Measurements from ENCODE around the gene GAB3.

Gene GAB3

GRCh38 chrX:154762537-154763296 lies 11.8 kb upstream of the GAB3 start, which contains the start of gene DKC1:
DKC1 (plus strand) TSS chrX:154762864; CDS start chrX:154762966, 102 bp downstream.
- peak; percentile 40 for DNase-seq (ENCODE audit: low read depth, low spot score)
- Histone ChIP-seq H3K27ac (peak within 1 kb of the TSS; percentile 75; the same call in 1 of the 2 replicates), H3K9me3 (ENCODE audit: low read depth, low read length) (no peaks in the 10 kb centered on the region), H3K4me3 (peak within 1 kb of the TSS; percentile 91), H3K9ac (ENCODE audit: insufficient read length) (peak within 1 kb of the TSS; percentile 91), H3K36me3 (ENCODE audit: insufficient read depth, low read length) (peaks cover 33% of the 10 kb centered on the region)
- TF ChIP-seq POLR2AphosphoS5 (IDR thresholded peaks at IDR 0.05; ENCODE audit: borderline replicate concordance, low read depth, low read length) (peak; percentile 79), EZH2 (IDR thresholded peaks at IDR 0.05) (no peak), FOXP2 (optimal IDR thresholded peaks at IDR 0.05; ENCODE audit: control extremely low read depth, extremely low read length, insufficient read depth) (no peak)

- Histone ChIP-seq H3K9ac (ENCODE audit: insufficient read length) (peak overlapping the region; percentile 81), H3K4me3 (peak overlapping the region; percentile 91), H3K36me3 (ENCODE audit: insufficient read depth, low read length) (peaks cover 26% of the 10 kb centered on the region), H3K27ac (peak overlapping the region; percentile 75; the same call in 1 of the 2 replicates), H3K9me3 (ENCODE audit: low read depth, low read length) (no peaks in the 10 kb centered on the region)
- TF ChIP-seq POLR2AphosphoS5 (IDR thresholded peaks at IDR 0.05; ENCODE audit: borderline replicate concordance, low read depth, low read length) (no peak), EZH2 (IDR thresholded peaks at IDR 0.05) (no peak)
- no peak for DNase-seq (ENCODE audit: low read depth, low spot score)
These were observed 11.2 kb upstream of the GAB3 start for GRCh38 chrX:154761977-154762536.

DNA sequence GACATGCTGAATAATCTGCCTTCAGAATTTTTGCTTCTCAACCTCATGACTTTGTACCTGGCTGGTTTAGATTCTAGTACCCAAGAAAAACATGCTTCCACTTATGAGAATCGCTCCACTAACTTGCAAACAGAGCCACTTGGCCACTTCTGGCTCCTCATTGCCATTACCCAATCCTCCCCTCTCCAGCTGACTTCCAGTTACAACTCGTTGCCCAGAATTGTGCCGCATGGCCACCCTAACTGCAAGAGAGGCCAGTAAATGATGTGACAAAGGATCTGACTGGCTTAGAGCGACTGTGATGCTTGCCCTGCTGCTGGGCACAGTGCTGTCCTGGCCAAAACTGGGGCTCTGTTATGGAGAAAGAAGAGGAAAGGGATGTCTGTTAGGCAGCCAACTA lies 7.8 kb upstream of the GAB3 start:
- no peak for DNase-seq (ENCODE audit: low read depth, low spot score)
- Histone ChIP-seq H3K9ac (ENCODE audit: insufficient read length) (no peak overlapping the region), H3K4me3 (no peak overlapping the region), H3K36me3 (ENCODE audit: insufficient read depth, low read length) (no peaks in the 10 kb centered on the region), H3K9me3 (ENCODE audit: low read depth, low read length) (no peaks in the 10 kb centered on the region), H3K27ac (no peak overlapping the region)
- TF ChIP-seq EZH2 (IDR thresholded peaks at IDR 0.05), result no peak
- TF ChIP-seq FOXP2 (optimal IDR thresholded peaks at IDR 0.05; ENCODE audit: control extremely low read depth, extremely low read length, insufficient read depth), result no peak
- no peak for TF ChIP-seq POLR2AphosphoS5 (IDR thresholded peaks at IDR 0.05; ENCODE audit: borderline replicate concordance, low read depth, low read length)

GRCh38 chrX:154751669-154752271 lies 893 bp upstream of the GAB3 start:
- DNase-seq (ENCODE audit: low read depth, low spot score), result no peak
- TF ChIP-seq POLR2AphosphoS5 (IDR thresholded peaks at IDR 0.05; ENCODE audit: borderline replicate concordance, low read depth, low read length), result no peak
- no peak for TF ChIP-seq EZH2 (IDR thresholded peaks at IDR 0.05)
- TF ChIP-seq FOXP2 (optimal IDR thresholded peaks at IDR 0.05; ENCODE audit: control extremely low read depth, extremely low read length, insufficient read depth), result no peak
- Histone ChIP-seq H3K4me3 (no peak overlapping the region), H3K9ac (ENCODE audit: insufficient read length) (no peak overlapping the region), H3K9me3 (ENCODE audit: low read depth, low read length) (no peaks in the 10 kb centered on the region), H3K27ac (no peak overlapping the region), H3K36me3 (ENCODE audit: insufficient read depth, low read length) (no peaks in the 10 kb centered on the region)

GRCh38 chrX:154751203-154751668 lies 359 bp upstream of the GAB3 start:
- no peak for DNase-seq (ENCODE audit: low read depth, low spot score)
- Histone ChIP-seq H3K9ac (ENCODE audit: insufficient read length) (no peak overlapping the region), H3K36me3 (ENCODE audit: insufficient read depth, low read length) (no peaks in the 10 kb centered on the region), H3K4me3 (no peak overlapping the region), H3K9me3 (ENCODE audit: low read depth, low read length) (no peaks in the 10 kb centered on the region), H3K27ac (no peak overlapping the region)
- TF ChIP-seq EZH2 (IDR thresholded peaks at IDR 0.05) (no peak), FOXP2 (optimal IDR thresholded peaks at IDR 0.05; ENCODE audit: control extremely low read depth, extremely low read length, insufficient read depth) (no peak), POLR2AphosphoS5 (IDR thresholded peaks at IDR 0.05; ENCODE audit: borderline replicate concordance, low read depth, low read length) (no peak)

- Histone ChIP-seq H3K27ac (no peak overlapping the region), H3K9me3 (ENCODE audit: low read depth, low read length) (no peaks in the 10 kb centered on the region), H3K36me3 (ENCODE audit: insufficient read depth, low read length) (no peaks in the 10 kb centered on the region), H3K9ac (ENCODE audit: insufficient read length) (no peak overlapping the region), H3K4me3 (peak overlapping the region; percentile 75)
- TF ChIP-seq FOXP2 (optimal IDR thresholded peaks at IDR 0.05; ENCODE audit: control extremely low read depth, extremely low read length, insufficient read depth) (no peak), EZH2 (IDR thresholded peaks at IDR 0.05) (no peak), POLR2AphosphoS5 (IDR thresholded peaks at IDR 0.05; ENCODE audit: borderline replicate concordance, low read depth, low read length) (no peak)
- no peak for DNase-seq (ENCODE audit: low read depth, low spot score)
These were observed 1.0 kb downstream of the GAB3 start for GRCh38 chrX:154749856-154750255.

DNA sequence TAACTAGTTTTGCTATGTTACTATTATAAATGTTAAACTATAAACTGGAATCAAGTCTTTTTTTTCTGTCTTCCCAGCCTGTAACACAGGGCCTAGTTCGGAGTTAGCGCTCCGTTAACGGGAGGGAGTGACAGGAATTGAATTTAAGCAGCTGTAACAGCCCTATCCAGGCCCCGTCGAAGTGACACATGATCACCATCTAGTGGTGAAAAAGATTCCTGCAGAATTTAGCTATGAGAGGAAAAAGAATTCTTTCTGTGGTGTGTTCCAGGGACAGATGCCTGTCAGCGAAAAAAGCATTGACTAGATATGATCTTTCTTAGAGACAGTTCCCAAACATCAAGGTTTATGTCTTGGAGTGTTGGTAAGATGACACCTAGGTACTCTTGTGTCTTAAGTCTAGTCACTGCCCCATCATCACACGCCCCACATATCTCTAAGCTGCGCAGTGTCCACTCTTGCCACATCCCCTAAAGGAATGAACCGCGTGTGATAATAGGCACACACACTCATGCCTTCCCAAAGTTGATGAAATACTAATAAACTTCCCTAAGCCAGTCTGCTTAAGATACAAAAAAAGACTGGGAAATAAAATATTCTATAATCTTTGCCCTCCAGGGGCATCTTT lies 2.1 kb downstream of the GAB3 start:
- Histone ChIP-seq H3K9me3 (ENCODE audit: low read depth, low read length) (no peaks in the 10 kb centered on the region), H3K4me3 (no peak overlapping the region), H3K36me3 (ENCODE audit: insufficient read depth, low read length) (no peaks in the 10 kb centered on the region), H3K9ac (ENCODE audit: insufficient read length) (no peak overlapping the region), H3K27ac (no peak overlapping the region)
- DNase-seq (ENCODE audit: low read depth, low spot score), result no peak
- TF ChIP-seq POLR2AphosphoS5 (IDR thresholded peaks at IDR 0.05; ENCODE audit: borderline replicate concordance, low read depth, low read length) (no peak), FOXP2 (optimal IDR thresholded peaks at IDR 0.05; ENCODE audit: control extremely low read depth, extremely low read length, insufficient read depth) (no peak), EZH2 (IDR thresholded peaks at IDR 0.05) (no peak)

DNA sequence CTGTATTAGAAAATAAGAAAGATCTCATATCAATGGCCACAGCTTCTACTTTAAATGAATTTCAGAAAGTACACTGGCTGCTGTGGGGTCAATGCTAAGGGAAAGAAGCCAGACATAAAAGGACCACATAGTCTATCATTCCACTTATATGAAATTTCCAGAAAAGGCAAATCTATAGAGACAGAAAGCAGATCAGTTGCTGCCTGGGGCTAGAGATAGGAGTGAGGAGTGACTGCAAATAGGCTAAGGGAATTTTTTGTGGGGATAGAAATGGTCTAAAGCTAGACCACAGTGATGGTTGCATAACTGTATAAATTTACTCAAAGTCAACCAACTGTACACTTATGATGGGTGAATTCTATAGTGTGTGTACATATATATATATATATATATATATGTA lies 8.3 kb downstream of the GAB3 start:
- H3K4me3 ChIP-seq, result no peak overlapping the region
- no peak overlapping the region for H3K27ac ChIP-seq
- TF ChIP-seq EZH2 (IDR thresholded peaks at IDR 0.05), result no peak
- no peak for TF ChIP-seq POLR2AphosphoS5 (IDR thresholded peaks at IDR 0.05; ENCODE audit: borderline replicate concordance, low read depth, low read length)
- no peak for TF ChIP-seq FOXP2 (optimal IDR thresholded peaks at IDR 0.05; ENCODE audit: control extremely low read depth, extremely low read length, insufficient read depth)
- no peak for DNase-seq (ENCODE audit: low read depth, low spot score)
- H3K9ac ChIP-seq (ENCODE audit: insufficient read length), result no peak overlapping the region
- H3K36me3 ChIP-seq (ENCODE audit: insufficient read depth, low read length), result no peaks in the 10 kb centered on the region
- no peaks in the 10 kb centered on the region for H3K9me3 ChIP-seq (ENCODE audit: low read depth, low read length)
